H9 (cell line): ENCODE results near the gene YWHAB. TPM values are rescaled to one million over a fixed set of nuclear protein-coding genes. Genes with fewer than 3 reads are reported as not detected.

Experiments used
- DNase-seq: peaks from one replicate; pipeline ENCODE4 v3.0.0-alpha.2; 2017
- H2AFZ ChIP-seq: one replicate; pipeline ENCODE4 v1.6.1; 2013; ENCODE audit warnings: mild to moderate bottlenecking, low read length, control low read depth, moderate library complexity
- H2AK5ac ChIP-seq: 2 replicates; pipeline ENCODE4 v1.6.1; 2013; ENCODE audit warnings: low read length, control low read depth, mixed read lengths; ENCODE audit not compliant: insufficient read length
- H2BK120ac ChIP-seq: one replicate; pipeline ENCODE4 v1.6.1; 2013; ENCODE audit warnings: low read depth, mild to moderate bottlenecking, low read length, control low read depth, inconsistent platforms; ENCODE audit not compliant: poor library complexity, severe bottlenecking
- H2BK12ac ChIP-seq: 2 replicates; pipeline ENCODE4 v1.6.1; 2013; ENCODE audit warnings: low read length, control low read depth, mixed read lengths, low read depth; ENCODE audit not compliant: insufficient read length
- H2BK15ac ChIP-seq: 2 replicates; pipeline ENCODE4 v1.6.1; 2013; ENCODE audit warnings: low read depth, low read length, control low read depth
- H2BK20ac ChIP-seq: one replicate; pipeline ENCODE4 v1.6.1; 2013; ENCODE audit warnings: low read depth, mild to moderate bottlenecking, low read length, control low read depth, inconsistent platforms; ENCODE audit not compliant: poor library complexity, severe bottlenecking
- H2BK5ac ChIP-seq: 2 replicates; pipeline ENCODE4 v1.6.1; 2013; ENCODE audit warnings: low read length, control low read depth, mixed read lengths; ENCODE audit not compliant: insufficient read length
- H3K14ac ChIP-seq: 2 replicates; pipeline ENCODE4 v1.6.1; 2013; ENCODE audit warnings: low read length, control low read depth; ENCODE audit not compliant: insufficient read depth
- H3K18ac ChIP-seq: 2 replicates; pipeline ENCODE4 v1.6.1; 2013; ENCODE audit warnings: low read depth, mild to moderate bottlenecking, mixed read lengths, low read length, control low read depth; ENCODE audit not compliant: insufficient read length
- H3K23ac ChIP-seq: 2 replicates; pipeline ENCODE4 v1.6.1; 2013; ENCODE audit warnings: low read length, control low read depth, mixed read lengths, low read depth; ENCODE audit not compliant: insufficient read length
- H3K23me2 ChIP-seq: 2 replicates; pipeline ENCODE4 v1.6.1; 2013; ENCODE audit warnings: low read depth, mild to moderate bottlenecking, mixed read lengths, low read length, control low read depth; ENCODE audit not compliant: insufficient read length, poor library complexity, severe bottlenecking
- H3K27ac ChIP-seq: 2 replicates; pipeline ENCODE4 v1.5.1; 2013; ENCODE audit warnings: low read length, control low read depth, mixed read lengths, low read depth; ENCODE audit not compliant: insufficient read length
- H3K27me3 ChIP-seq: 2 replicates; pipeline ENCODE4 v1.6.1; 2013; ENCODE audit warnings: low read length, control low read depth, inconsistent platforms; ENCODE audit not compliant: insufficient read depth
- H3K4ac ChIP-seq: 2 replicates; pipeline ENCODE4 v1.6.1; 2013; ENCODE audit warnings: low read depth, mild to moderate bottlenecking, control low read depth, inconsistent platforms, low read length, moderate library complexity
- H3K4me1 ChIP-seq: 2 replicates; pipeline ENCODE4 v1.6.1; 2013; ENCODE audit warnings: low read length, control low read depth, inconsistent platforms; ENCODE audit not compliant: insufficient read depth
- H3K4me2 ChIP-seq: 2 replicates; pipeline ENCODE4 v1.6.1; 2013; ENCODE audit warnings: low read length, control low read depth, mixed read lengths; ENCODE audit not compliant: insufficient read length, insufficient read depth
- H3K56ac ChIP-seq: 2 replicates; pipeline ENCODE4 v1.6.1; 2013; ENCODE audit warnings: low read depth, mild to moderate bottlenecking, mixed read lengths, low read length, control low read depth; ENCODE audit not compliant: insufficient read length
- H3K79me1 ChIP-seq: 2 replicates; pipeline ENCODE4 v1.6.1; 2013; ENCODE audit warnings: low read depth, mild to moderate bottlenecking, moderate library complexity, low read length, control low read depth, inconsistent platforms; ENCODE audit not compliant: insufficient read depth, poor library complexity, severe bottlenecking
- H3K79me2 ChIP-seq: 2 replicates; pipeline ENCODE4 v1.6.1; 2013; ENCODE audit warnings: low read length, control low read depth, inconsistent platforms; ENCODE audit not compliant: insufficient read depth
- H3K9ac ChIP-seq: 2 replicates; pipeline ENCODE4 v1.6.1; 2013; ENCODE audit warnings: low read length, control low read depth, mixed read lengths; ENCODE audit not compliant: insufficient read length; ENCODE audit errors: extremely low read depth
- H3K9me3 ChIP-seq: one replicate; pipeline ENCODE4 v1.6.1; 2013; ENCODE audit warnings: low read depth, low read length, inconsistent platforms; ENCODE audit not compliant: control insufficient read depth
- H3T11ph ChIP-seq: one replicate; pipeline ENCODE4 v1.6.1; 2013; ENCODE audit warnings: mild to moderate bottlenecking, low read length, control low read depth, inconsistent platforms
- H4K20me1 ChIP-seq: one replicate; pipeline ENCODE4 v1.6.1; 2013; ENCODE audit not compliant: control insufficient read depth, insufficient read length, insufficient read depth
- H4K5ac ChIP-seq: 2 replicates; pipeline ENCODE4 v1.6.1; 2013; ENCODE audit warnings: low read depth, mild to moderate bottlenecking, mixed read lengths, low read length, control low read depth; ENCODE audit not compliant: insufficient read length
- H4K8ac ChIP-seq: replicated peaks from 2 replicates; pipeline ENCODE4 v1.6.1; 2013; ENCODE audit warnings: low read length, control low read depth, mixed read lengths, low read depth; ENCODE audit not compliant: insufficient read length
- H4K91ac ChIP-seq: 2 replicates; pipeline ENCODE4 v1.6.1; 2013; ENCODE audit warnings: low read depth, mild to moderate bottlenecking, moderate library complexity, mixed read lengths, low read length, control low read depth; ENCODE audit not compliant: insufficient read length
- H3K27ac Mint-ChIP-seq, 3 experiments: 2 replicates in 2 of 3; 3 replicates in 1 of 3; pipeline ENCODE4 v1.8.0; 2020 to 2021; ENCODE audit warnings: mixed read lengths in 3 of 3, mild to moderate bottlenecking in 1 of 3, moderate library complexity in 1 of 3
- H3K27me3 Mint-ChIP-seq: 2 replicates; pipeline ENCODE4 v1.8.0; 2021; ENCODE audit warnings: low read depth, mild to moderate bottlenecking, moderate library complexity, mixed read lengths
- H3K36me3 Mint-ChIP-seq, 3 experiments: 2 replicates in 2 of 3; 3 replicates in 1 of 3; pipeline ENCODE4 v1.8.0; 2020 to 2021; ENCODE audit warnings: low read depth in 3 of 3, mixed read lengths in 3 of 3; ENCODE audit not compliant: insufficient read depth in 1 of 3
- H3K4me1 Mint-ChIP-seq, 2 experiments: 2 replicates each; pipeline ENCODE4 v1.8.0; 2020; ENCODE audit warnings: mixed read lengths in 2 of 2
- H3K4me3 Mint-ChIP-seq, 2 experiments: 2 replicates in 1 of 2; 3 replicates in 1 of 2; pipeline ENCODE4 v1.8.0; 2020 to 2021; ENCODE audit warnings: mild to moderate bottlenecking in 2 of 2, mixed read lengths in 2 of 2, moderate library complexity in 1 of 2
- H3K9me3 Mint-ChIP-seq, 2 experiments: 2 replicates in 1 of 2; 3 replicates in 1 of 2; pipeline ENCODE4 v1.8.0; 2020; ENCODE audit warnings: mild to moderate bottlenecking in 2 of 2, mixed read lengths in 2 of 2, moderate library complexity in 1 of 2
- WGBS: extraction: QIAGEN DNeasy Blood & Tissue Kit; methylation state at CpG from one replicate; pipeline ENCODE4 v1.1.7; 2013; ENCODE audit warnings: missing lambda C conversion rate, low lambda C conversion rate, mixed read lengths; ENCODE audit not compliant: insufficient read length; ENCODE audit errors: extremely low coverage; 5-methylcytosine and 5-hydroxymethylcytosine counted together
- total RNA-seq: library from RNA; stranded (reverse); gene quantifications from 2 replicates; pipeline ENCODE4 v1.2.1, GENCODE V29; 2021
- TF ChIP-seq, protein P1 (sequence below): fragments of 200-600 bp; sonication (generic); conservative IDR thresholded peaks from 3 replicates; pipeline ENCODE4 v1.8.0; 2021; ENCODE audit warnings: antibody characterized with exemption, mild to moderate bottlenecking

Gene YWHAB
- total RNA-seq, 1 experiment from 2014 or later = 203 TPM

DNA sequence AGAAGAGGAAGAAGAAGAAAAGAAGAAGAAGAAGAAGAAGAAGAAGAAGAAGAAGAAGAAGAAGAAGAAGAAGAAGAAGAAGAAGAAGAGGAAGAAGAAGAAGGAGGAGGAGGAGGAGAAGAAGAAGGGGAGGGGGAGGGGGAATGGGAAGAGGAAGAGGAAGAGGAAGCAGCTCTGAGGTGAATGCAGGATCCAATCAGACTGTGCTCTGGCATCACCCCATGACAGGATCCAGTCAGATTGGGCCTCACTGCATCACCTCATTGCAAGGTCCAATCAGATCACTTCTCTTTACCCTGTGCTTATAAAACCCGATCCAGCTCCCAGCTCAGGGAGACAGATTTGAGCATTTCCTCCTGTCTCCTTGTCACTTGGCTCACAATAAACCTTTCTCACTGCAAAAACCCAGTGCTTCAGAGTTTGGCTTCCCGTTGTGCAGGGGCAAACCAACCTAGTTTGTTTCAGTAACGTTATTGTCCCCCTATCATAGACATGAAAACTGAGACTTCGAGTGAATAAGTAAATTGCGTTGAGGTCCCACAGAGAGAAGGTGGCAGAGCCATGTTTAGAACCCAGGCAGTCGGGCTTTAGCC lies 28.6 kb upstream of the YWHAB start:
- H3K23ac ChIP-seq = no peak overlapping the region
- H3K27me3 Mint-ChIP-seq = no peaks in the 10 kb centered on the region; the same call in 1 of the 2 replicates
- no peak overlapping the region for H3K56ac ChIP-seq
- no peak overlapping the region for H3K9ac ChIP-seq
- H3K14ac ChIP-seq = no peak overlapping the region
- H4K8ac ChIP-seq = no peak overlapping the region
- no peaks in the 10 kb centered on the region for H3K27me3 ChIP-seq
- no peaks in the 10 kb centered on the region for H4K20me1 ChIP-seq
- peaks cover 2 to 5% of the 10 kb centered on the region in 2 experiments; a peak in 2 of 5 replicates for H3K9me3 Mint-ChIP-seq
- H3K4me1 ChIP-seq = no peaks in the 10 kb centered on the region
- H3K36me3 Mint-ChIP-seq = 0 out of 7 replicates have a peak, but pooled peaks cover 0 to 5% (median 0%) of the 10 kb centered on the region in 3 experiments
- TF ChIP-seq, protein P1, sequence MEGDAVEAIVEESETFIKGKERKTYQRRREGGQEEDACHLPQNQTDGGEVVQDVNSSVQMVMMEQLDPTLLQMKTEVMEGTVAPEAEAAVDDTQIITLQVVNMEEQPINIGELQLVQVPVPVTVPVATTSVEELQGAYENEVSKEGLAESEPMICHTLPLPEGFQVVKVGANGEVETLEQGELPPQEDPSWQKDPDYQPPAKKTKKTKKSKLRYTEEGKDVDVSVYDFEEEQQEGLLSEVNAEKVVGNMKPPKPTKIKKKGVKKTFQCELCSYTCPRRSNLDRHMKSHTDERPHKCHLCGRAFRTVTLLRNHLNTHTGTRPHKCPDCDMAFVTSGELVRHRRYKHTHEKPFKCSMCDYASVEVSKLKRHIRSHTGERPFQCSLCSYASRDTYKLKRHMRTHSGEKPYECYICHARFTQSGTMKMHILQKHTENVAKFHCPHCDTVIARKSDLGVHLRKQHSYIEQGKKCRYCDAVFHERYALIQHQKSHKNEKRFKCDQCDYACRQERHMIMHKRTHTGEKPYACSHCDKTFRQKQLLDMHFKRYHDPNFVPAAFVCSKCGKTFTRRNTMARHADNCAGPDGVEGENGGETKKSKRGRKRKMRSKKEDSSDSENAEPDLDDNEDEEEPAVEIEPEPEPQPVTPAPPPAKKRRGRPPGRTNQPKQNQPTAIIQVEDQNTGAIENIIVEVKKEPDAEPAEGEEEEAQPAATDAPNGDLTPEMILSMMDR = no peak
- no peak for DNase-seq
- no peak overlapping the region for H2AFZ ChIP-seq
- H2BK20ac ChIP-seq = no peak overlapping the region
- H3K18ac ChIP-seq = no peak overlapping the region
- H2BK12ac ChIP-seq = no peak overlapping the region
- H3K27ac Mint-ChIP-seq = peak overlapping the region in 1 of 3 experiments; percentile 85; a peak in 1 of 7 replicates
- H3K4me2 ChIP-seq = no peak overlapping the region
- H3K27ac ChIP-seq = no peak overlapping the region
- H3K4me3 Mint-ChIP-seq = no peak overlapping the region
- no peaks in the 10 kb centered on the region for H3K79me1 ChIP-seq
- no peak overlapping the region for H3T11ph ChIP-seq
- no peak overlapping the region for H2BK5ac ChIP-seq
- H3K23me2 ChIP-seq = no peaks in the 10 kb centered on the region
- H2BK120ac ChIP-seq = no peak overlapping the region
- H4K5ac ChIP-seq = no peak overlapping the region
- no peak overlapping the region for H2BK15ac ChIP-seq
- no peak overlapping the region for H2AK5ac ChIP-seq
- H3K4ac ChIP-seq = no peak overlapping the region
- WGBS = no CpG with 5 or more reads among the region's 6 CpGs
- peaks cover 4 to 8% of the 10 kb centered on the region in 2 experiments; a peak in 2 of 4 replicates for H3K4me1 Mint-ChIP-seq
- H3K9me3 ChIP-seq = no peaks in the 10 kb centered on the region
- no peak overlapping the region for H4K91ac ChIP-seq
- H3K79me2 ChIP-seq = no peaks in the 10 kb centered on the region
